22Rv1 (cell line): ENCODE measurements around the gene XYLB.

Source experiments
- H3K27ac ChIP-seq: fragments of 450-650 bp; 2 replicates; pipeline ENCODE4 v1.5.1; 2017
- CTCF ChIP-seq: fragments of 450-650 bp; IDR thresholded peaks from 2 replicates; pipeline ENCODE4 v1.5.1; 2017; ENCODE audit warnings: mild to moderate bottlenecking
- ZFX ChIP-seq: fragments of 450-650 bp; IDR thresholded peaks from 2 replicates; pipeline ENCODE4 v1.6.1; 2017; ENCODE audit warnings: antibody characterized with exemption, borderline replicate concordance

Gene XYLB

GRCh38 chr3:38311476-38311875 is 35.1 kb upstream of the XYLB start:
- TF ChIP-seq ZFX (no peak), CTCF (no peak)

GRCh38 chr3:38311941-38312340 is 34.6 kb upstream of the XYLB start:
- no peak for TF ChIP-seq CTCF
- no peak for TF ChIP-seq ZFX
- no peak overlapping the region for H3K27ac ChIP-seq

More at GRCh38 chr3:38311476-38311875, 35.1 kb upstream of the XYLB start:
- no peak overlapping the region for H3K27ac ChIP-seq

- no peak overlapping the region for H3K27ac ChIP-seq
- TF ChIP-seq ZFX (no peak), CTCF (no peak)
Measured at GRCh38 chr3:38312356-38312755, 34.2 kb upstream of the XYLB start.

- H3K27ac ChIP-seq = no peak overlapping the region
- TF ChIP-seq ZFX = no peak
- TF ChIP-seq CTCF = no peak
Measured at GRCh38 chr3:38313263-38313662, 33.3 kb upstream of the XYLB start.

GRCh38 chr3:38313695-38314094 is 32.9 kb upstream of the XYLB start:
- no peak overlapping the region for H3K27ac ChIP-seq
- TF ChIP-seq CTCF (no peak), ZFX (no peak)

- TF ChIP-seq CTCF (no peak), ZFX (no peak)
- H3K27ac ChIP-seq = no peak overlapping the region
Measured at GRCh38 chr3:38314112-38314763, 32.3 kb upstream of the XYLB start.

GRCh38 chr3:38314764-38315487 is 31.7 kb upstream of the XYLB start:
- H3K27ac ChIP-seq = no peak overlapping the region
- TF ChIP-seq CTCF = no peak
- no peak for TF ChIP-seq ZFX
